LoVo (cell line): Measurements from ENCODE around the gene FGF3.

Experiments
- DNase-seq: peaks from one replicate; pipeline ENCODE4 v3.0.0-alpha.2; 2016; ENCODE audit warnings: low spot score

The FGF3 gene

DNA sequence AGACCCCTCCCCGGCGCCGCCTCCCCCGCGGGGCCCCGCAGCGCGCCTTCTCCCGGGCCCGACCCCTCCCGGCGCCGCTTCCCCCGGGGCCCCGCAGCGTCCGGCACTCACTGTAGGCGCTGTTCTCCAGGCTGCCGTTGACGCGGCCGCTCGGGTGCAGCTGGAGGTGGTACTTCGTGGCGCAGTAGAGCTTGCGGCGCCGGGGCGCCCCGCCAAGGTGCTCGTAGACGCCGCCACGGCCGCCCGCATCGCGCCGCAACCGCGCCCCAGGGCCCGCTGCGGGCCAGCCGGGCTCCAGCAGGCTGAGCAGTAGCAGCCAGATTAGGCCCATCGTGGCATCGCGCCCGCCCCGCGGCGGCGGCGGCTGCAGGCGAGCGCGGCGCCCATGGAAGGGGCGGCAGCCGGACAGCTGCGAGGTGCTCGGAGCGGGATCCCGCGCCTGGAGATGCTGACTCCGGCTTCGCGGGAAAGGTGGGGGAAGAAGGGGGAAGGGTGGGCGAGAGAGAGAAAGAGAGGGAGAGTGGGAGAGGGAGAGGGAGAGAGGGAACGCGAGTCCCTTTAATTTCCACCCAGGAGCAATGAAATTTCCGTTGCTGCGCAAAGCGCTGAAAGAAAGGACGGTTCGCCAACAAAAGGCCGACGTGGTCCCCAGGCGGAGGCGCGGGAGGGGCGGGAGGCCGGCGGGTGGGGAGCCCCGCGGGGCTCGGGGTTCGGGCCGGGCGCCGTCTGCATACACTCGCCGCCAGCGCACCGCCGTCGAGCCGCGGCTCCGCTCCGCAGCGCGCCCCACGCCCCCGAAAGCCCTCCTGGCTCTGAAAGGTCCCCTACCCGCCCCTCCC, at the start of gene FGF3:
Gene FGF3, minus strand, starts transcription at position 814 of the 839 bp plus-strand sequence. Its CDS starts 483 bp downstream, at position 331.
- DNase-seq: no peak

- no peak for DNase-seq
Measured at GRCh38 chr11:69868871-69869270, 49.7 kb upstream of the FGF3 start.

GRCh38 chr11:69868006-69868810, 49.0 kb upstream of the FGF3 start:
- no peak for DNase-seq

DNA sequence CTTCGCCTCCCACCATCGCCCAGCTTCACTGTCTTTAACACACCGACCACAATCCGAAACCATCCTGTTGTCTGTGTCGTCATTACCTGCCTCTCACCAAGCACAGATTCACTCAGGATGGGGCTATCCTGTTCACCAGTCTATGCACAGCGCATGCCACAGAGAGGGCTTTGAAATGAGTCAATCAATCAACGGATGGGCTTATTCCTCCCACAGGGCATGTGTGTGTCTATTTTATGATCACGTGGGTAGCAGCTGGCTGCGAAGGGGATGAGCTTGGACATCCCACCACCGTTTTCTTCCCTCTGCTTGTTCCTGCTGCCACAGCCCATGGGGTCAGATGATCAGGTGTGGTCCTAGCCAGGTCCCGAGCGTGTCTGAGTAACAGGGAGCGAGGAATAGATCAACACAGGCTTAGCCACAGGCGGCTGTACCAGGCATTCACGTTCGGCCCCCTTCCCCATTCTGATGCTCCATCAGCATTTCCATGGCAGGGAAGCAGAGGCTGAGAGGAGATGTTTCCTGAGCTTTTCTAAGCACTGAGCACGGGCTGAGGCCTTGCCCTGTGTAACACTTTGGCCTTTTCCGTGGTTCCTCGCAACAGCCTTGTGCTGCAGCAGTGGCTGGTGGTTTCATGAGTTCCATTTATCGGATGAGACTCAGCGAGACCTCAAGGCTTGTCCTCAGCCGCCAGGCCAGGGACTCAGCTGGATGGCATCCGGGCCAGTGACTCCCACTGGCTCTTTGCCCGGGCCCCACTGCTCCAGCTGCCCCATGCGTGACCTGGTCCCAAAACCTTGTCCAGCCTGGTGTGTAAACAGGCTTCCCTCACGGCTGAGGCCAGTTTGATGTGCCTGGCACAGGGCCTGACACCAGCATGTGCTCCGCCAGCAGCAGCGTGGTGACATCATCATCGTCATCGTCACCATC, 48.1 kb upstream of the FGF3 start:
- DNase-seq: no peak

DNA sequence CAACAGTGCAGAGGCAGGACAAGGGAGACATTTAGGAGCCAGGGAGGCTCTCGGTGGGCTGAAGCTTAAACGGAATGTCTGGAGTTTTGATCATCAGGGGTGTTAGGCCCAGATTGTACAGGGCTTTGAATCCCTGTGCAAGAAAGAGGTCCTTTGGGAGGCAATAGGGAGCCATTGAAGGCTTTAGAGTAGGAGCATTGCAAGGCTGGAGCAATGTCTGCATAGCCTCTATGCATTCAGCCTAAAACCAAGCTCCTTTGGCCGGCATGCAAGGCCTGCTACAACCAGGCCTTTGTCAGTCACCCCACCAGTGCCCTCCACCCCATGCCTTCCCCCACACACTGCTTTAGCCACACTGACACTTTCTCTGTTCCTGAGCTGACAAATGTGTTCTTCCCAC, 47.4 kb upstream of the FGF3 start:
- no peak for DNase-seq

GRCh38 chr11:69865707-69866106, 46.5 kb upstream of the FGF3 start:
- no peak for DNase-seq

DNA sequence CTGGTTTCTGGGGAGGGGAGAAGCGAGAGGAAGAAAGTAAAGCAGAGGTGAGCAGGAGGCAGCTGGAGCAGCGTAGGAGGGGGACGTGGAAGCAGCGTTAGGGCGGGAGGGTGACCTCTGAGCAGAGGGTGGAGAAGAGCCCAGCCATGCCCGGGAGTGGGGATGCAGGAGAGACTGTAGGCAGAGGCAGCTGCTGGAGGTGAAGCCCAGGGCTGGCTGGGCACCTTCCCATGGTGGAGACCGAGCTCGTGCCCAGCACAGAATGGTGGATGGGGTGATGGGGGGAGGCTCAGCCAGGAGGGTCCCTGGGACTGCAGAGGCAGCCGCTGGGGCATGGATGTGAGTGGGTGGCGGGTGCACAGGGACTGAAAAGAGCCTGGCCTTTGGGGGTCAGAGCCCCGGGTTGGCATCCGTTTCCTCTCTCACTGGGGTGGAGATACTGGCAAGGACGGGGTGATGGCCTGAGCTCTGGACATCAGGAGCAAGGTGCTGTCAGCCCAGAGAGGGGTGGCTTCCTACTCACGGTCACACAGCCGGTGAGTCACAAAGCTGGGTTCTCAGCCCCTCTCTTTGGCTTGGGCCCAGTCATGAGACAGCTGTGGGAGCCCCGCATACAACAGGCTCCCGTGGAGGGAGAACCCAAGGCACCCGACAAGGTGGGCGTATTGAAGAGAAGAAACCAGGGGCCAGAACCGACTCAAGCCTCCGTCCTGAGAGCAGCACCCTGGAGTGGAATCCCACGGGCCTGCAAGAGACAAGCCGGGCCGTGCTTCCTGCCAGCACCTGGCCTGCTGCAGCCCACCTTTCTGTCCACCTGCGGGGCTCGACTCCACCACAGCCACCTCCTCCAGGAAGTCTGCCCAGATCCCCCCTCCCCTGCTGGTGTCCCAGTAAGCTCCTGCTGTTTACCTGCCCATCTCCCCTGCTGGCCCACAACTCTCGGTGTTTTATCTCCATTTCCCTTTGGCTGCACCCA, 45.8 kb upstream of the FGF3 start:
- no peak for DNase-seq

DNA sequence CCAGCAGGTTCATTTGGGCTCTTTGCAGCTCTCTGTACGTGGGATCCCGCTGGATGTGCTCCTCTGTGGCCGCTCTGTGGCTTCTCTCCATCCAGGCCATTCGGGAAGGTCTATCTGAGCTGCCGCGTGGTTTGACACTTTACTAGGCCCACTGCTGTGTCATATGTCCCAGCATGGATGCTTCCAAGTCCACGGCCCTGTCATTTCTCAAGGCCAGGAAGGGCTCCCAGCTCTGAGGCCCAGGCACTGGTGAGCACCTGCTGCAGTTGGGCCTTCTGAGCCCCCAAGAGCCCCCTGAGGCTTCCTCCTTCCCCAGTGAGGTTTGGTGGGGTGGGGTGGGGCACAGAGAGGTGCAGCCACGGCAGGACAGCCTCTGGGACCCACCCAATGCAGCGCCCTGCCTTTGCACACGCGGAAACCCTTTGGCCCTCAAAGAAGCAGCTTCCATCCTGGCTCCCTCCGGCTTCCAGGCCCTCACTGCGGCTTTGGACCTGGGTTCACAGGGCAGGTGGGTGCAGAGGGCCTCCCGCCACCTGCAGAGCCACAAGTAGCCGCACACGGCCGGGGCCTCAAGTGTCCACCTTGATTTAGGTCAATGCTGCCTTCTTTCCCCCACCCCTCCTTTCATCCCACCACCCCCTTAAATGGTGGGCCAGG, 44.5 kb upstream of the FGF3 start:
- DNase-seq: no peak

GRCh38 chr11:69862797-69863543, 43.8 kb upstream of the FGF3 start:
- no peak for DNase-seq

DNA sequence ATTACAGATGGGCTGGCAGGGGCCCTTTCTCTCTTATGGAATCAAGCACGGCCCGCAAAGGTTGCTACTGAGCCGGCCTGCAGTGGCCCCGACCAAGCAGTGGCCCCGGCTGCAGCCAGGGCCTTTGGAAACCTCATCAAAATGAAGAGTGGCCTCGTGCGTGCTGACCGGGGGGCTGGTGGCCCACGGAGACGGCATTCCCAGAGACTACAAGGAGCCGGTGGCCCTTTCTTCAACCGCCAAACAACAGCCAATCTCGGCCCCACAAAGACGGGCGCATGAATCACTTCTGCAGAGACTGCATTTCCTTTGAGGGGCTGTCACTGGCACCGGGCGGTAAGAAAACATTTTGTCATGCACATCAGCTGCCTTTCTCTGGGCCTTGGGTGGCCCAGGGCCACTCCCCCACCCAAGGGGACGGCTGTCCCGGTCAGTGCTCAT, 43.1 kb upstream of the FGF3 start:
- no peak for DNase-seq

DNA sequence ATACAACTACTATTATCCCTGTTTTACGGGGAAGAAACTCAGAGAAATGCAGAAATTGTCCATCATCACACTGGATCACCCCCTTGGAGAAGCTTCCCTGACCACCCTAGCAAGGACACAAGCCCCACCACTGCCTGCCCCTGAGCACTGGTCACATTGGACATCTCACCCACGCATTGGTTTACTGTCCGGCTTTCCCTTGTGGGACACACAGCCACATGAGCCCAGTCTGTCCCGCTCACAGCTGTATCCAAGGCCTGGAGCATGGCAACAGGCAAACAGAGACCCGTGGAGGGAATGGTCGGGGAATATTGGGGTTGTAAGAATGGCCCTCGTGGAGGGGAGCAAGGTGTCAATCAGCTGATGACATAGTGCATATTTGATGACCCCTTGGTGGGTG, 42.7 kb upstream of the FGF3 start:
- DNase-seq: no peak

DNA sequence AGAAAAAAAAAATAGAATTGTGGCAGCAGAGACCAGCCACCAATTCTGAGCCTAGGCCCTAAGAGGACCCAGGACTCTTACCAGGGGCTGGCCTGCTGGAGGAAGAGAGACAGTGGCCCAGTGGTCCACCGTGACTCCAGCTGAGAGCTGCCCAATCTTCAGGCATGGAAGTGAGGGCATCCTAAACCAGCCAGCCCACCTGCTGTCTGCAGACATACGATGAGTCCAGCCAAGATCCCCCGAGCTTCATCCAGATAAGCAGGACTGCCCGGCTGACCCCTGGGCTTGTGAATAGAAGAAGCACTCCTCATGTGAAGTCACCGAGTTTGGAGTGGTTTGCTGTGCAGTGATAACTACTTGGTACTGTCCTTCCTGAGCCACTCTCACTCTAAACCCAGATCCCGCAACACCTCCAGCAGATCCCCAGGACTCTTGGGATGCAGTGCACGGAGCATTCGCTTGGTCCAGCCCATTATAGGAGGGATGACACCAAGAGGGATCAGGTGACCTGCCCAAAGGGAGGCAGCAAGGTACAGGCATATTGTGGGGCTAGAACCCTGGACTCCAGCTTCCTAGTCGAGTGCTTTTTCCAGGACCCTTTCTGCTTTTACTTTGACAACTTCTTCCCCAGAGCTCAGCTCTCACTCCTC, 41.7 kb upstream of the FGF3 start:
- no peak for DNase-seq

DNA sequence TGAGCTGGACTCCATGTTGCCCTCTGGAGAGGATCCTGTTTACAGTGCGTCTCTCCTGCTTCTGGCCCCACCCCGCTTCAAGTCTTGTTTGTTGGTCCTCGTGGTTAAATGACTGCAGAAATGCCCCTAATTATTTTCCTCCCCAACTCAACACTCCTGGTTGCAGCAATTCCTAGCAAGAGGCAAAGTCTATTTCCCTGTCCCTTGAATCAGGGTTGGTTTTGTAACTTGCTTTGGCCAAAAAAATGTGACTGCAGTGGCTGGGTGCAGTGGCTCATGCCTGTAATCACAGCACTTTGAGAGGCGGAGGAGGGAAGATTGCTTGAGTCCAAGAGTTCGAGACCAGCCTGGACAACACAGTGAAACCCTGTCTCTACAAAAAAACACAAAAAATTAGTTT, 41.0 kb upstream of the FGF3 start:
- no peak for DNase-seq

- no peak for DNase-seq
Measured at GRCh38 chr11:69859275-69859934, 40.2 kb upstream of the FGF3 start.

- no peak for DNase-seq
Measured at GRCh38 chr11:69855421-69855820, 36.2 kb upstream of the FGF3 start.

DNA sequence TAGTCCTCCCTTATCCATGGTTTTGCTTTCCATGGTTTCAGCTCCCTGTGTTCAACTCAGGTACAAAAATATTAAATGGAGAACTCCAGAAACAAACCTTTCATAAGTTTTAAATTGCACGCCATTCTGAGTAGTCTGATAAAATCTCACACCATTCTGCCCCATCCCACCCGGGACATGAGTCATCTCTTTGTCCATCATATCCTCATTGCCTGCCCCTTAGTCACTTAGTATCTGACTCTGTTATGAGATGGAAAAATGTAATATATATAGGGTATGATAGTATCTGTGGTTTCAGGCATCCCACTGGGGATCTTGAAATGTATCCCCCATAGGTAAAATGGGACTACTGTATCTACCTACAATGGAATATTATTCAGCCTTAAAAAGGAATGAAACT, 35.5 kb upstream of the FGF3 start:
- peak; percentile 65 for DNase-seq

DNA sequence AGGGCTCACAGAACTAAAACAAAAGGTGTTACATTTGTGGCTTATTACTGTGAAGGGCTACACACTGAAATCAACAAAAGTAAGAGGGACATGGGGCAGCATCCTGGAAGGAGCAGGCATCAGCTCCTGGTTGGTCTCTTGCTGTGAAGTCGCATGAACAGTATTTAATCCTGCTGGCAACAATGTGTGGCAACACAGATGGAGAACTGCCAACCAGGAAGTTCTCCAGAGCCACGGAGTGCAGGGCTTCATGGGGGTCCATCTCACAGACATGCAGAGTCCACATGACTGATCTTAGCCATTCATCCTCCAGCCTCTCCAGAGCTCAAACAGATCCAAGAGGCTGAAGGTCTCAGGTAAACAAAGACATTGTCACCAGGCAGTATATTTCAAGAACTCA, 32.8 kb upstream of the FGF3 start:
- no peak for DNase-seq

- DNase-seq: no peak
Measured at GRCh38 chr11:69848201-69848600, 29.0 kb upstream of the FGF3 start.

DNA sequence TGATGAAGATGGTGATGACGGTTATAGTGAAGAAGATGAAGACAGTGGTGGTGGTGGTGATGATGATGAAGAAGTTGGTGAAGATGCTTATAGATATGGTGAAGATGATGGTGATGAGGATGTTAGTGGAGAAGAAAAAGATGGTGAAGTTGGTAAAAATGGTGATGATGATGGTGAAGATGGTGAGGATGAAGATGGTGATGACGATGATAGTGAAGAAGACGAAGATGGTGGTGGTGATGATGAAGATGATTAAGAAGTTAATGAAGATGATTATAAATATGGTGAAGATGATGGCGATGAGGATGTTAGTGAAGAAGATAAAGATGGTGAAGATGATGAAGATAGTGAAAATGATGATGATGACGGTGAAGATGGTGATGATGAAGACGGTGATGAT, 25.2 kb upstream of the FGF3 start:
- no peak for DNase-seq
